Omental fat pad (tissue), 4 donors: Measurements from ENCODE around the gene TNIK. TPM values are rescaled to one million over a fixed set of nuclear protein-coding genes. Genes with fewer than 3 reads are reported as not detected.

Source experiments
- ATAC-seq: fragments of 150-250 bp; one replicate; pipeline ENCODE4 v1.9.1; 2016; ENCODE audit warnings: mild to moderate bottlenecking, moderate library complexity; ENCODE audit not compliant: low FRiP score
- DNase-seq: peaks from one replicate; pipeline ENCODE4 v3.0.0-alpha.2; 2019; ENCODE audit warnings: low spot score
- CTCF ChIP-seq, 3 donors: fragments of 450-650 bp; IDR thresholded peaks; one replicate each; pipeline ENCODE4 v1.5.1; 2016 to 2017; ENCODE audit warnings: antibody characterized with exemption in 3 of 3, mild to moderate bottlenecking in 3 of 3, moderate library complexity in 2 of 3
- total RNA-seq, 4 donors: library from RNA; depleted of rRNA; stranded (reverse); fragments of >200 nt; gene quantifications; one replicate each; pipeline ENCODE4 v1.1.0, GENCODE V29; 2016

The TNIK gene
- total RNA-seq, 4 donors from 2014 or later: 3.9 to 12.8 (median 6.5) TPM

GRCh38 chr3:171088496-171088895 is 371.7 kb downstream of the TNIK start:
- DNase-seq (no peak), ATAC-seq (no peak)
- no peak for TF ChIP-seq CTCF (IDR thresholded peaks at IDR 0.05)

GRCh38 chr3:171086914-171087313 is 373.3 kb downstream of the TNIK start:
- DNase-seq (no peak), ATAC-seq (no peak)
- TF ChIP-seq CTCF (IDR thresholded peaks at IDR 0.05): no peak

GRCh38 chr3:171077261-171077660 is 382.9 kb downstream of the TNIK start:
- ATAC-seq (no peak), DNase-seq (no peak)
- TF ChIP-seq CTCF (IDR thresholded peaks at IDR 0.05): no peak

GRCh38 chr3:171072432-171072831 is 387.8 kb downstream of the TNIK start:
- DNase-seq (no peak), ATAC-seq (no peak)
- TF ChIP-seq CTCF (IDR thresholded peaks at IDR 0.05): no peak

- ATAC-seq: no peak
- TF ChIP-seq CTCF (IDR thresholded peaks at IDR 0.05): no peak
- DNase-seq: no peak
These were observed 391.5 kb downstream of the TNIK start for GRCh38 chr3:171068658-171069057.

GRCh38 chr3:171066206-171066605 is 394.0 kb downstream of the TNIK start:
- DNase-seq: no peak
- no peak for TF ChIP-seq CTCF (IDR thresholded peaks at IDR 0.05)
- ATAC-seq: no peak

GRCh38 chr3:171065732-171066131 is 394.5 kb downstream of the TNIK start:
- TF ChIP-seq CTCF (IDR thresholded peaks at IDR 0.05): no peak
- no peak for DNase-seq
- no peak for ATAC-seq
